Sigmoid colon (tissue), 4 donors: Measurements from ENCODE around the gene LYL1.

Experiments
- POLR2A ChIP-seq, 2 donors: fragments of 450-650 bp; IDR thresholded peaks; one replicate each; pipeline ENCODE4 v1.6.1; 2016; ENCODE audit warnings: antibody characterized with exemption in 2 of 2, mild to moderate bottlenecking in 2 of 2, moderate library complexity in 2 of 2
- POLR2AphosphoS5 ChIP-seq, 4 donors: sonication (generic); formaldehyde crosslinking; IDR thresholded peaks; one replicate each; pipeline ENCODE4 v1.6.1; 2017; ENCODE audit warnings: antibody characterized with exemption in 4 of 4

GRCh38 chr19:13055213-13056051 lies 47.2 kb downstream of the LYL1 start:
- TF ChIP-seq POLR2A (IDR thresholded peaks at IDR 0.05) (no peak), POLR2AphosphoS5 (IDR thresholded peaks at IDR 0.05) (peak in 2 of 4 donors; percentile 54 to 59)
